Mesenchymal stem cell (in vitro differentiated cells and primary cell): ENCODE results near the gene C1orf52.

Experiments used
- DNase-seq: peaks from one replicate; pipeline ENCODE4 v3.0.0-alpha.2; 2013
- H2AFZ ChIP-seq: one replicate; pipeline ENCODE4 v1.6.1; 2013; ENCODE audit warnings: low read depth, mild to moderate bottlenecking, control low read depth, inconsistent platforms, low read length, moderate library complexity
- H2AK5ac ChIP-seq: 2 replicates; pipeline ENCODE4 v1.6.1; 2013; ENCODE audit warnings: low read length, moderate library complexity, mild to moderate bottlenecking, inconsistent platforms; ENCODE audit not compliant: severe bottlenecking
- H2BK120ac ChIP-seq: one replicate; pipeline ENCODE4 v1.6.1; 2013; ENCODE audit warnings: low read depth, mild to moderate bottlenecking, inconsistent platforms, low read length, moderate library complexity
- H2BK12ac ChIP-seq, 2 experiments: one replicate each; pipeline ENCODE4 v1.6.1; 2013; ENCODE audit warnings: inconsistent platforms in 2 of 2, low read length in 2 of 2, mild to moderate bottlenecking in 2 of 2, moderate library complexity in 2 of 2, control low read depth in 1 of 2
- H2BK15ac ChIP-seq: one replicate; pipeline ENCODE4 v1.6.1; 2013; ENCODE audit warnings: mild to moderate bottlenecking, low read depth, inconsistent platforms; ENCODE audit not compliant: poor library complexity, severe bottlenecking
- H2BK5ac ChIP-seq: 2 replicates; pipeline ENCODE4 v1.6.1; 2013; ENCODE audit warnings: low read depth, mild to moderate bottlenecking, low read length, control low read depth, inconsistent platforms; ENCODE audit not compliant: poor library complexity, severe bottlenecking
- H3K14ac ChIP-seq, 2 experiments: one replicate each; pipeline ENCODE4 v1.6.1; 2013; ENCODE audit warnings: inconsistent platforms in 2 of 2, low read length in 2 of 2, control low read depth in 1 of 2, mild to moderate bottlenecking in 1 of 2, moderate library complexity in 1 of 2
- H3K18ac ChIP-seq, 2 experiments: one replicate each; pipeline ENCODE4 v1.6.1; 2013; ENCODE audit warnings: inconsistent platforms in 2 of 2, low read length in 2 of 2, control low read depth in 1 of 2, low read depth in 1 of 2, mild to moderate bottlenecking in 1 of 2
- H3K23ac ChIP-seq, 2 experiments: one replicate each; pipeline ENCODE4 v1.6.1; 2013; ENCODE audit warnings: inconsistent platforms in 2 of 2, low read length in 2 of 2, mild to moderate bottlenecking in 2 of 2, moderate library complexity in 2 of 2, control low read depth in 1 of 2
- H3K27ac ChIP-seq: 2 replicates; pipeline ENCODE4 v1.5.1; 2013; ENCODE audit warnings: mild to moderate bottlenecking, moderate library complexity, low read length, control low read depth, inconsistent platforms; ENCODE audit not compliant: poor library complexity, severe bottlenecking
- H3K27me3 ChIP-seq, 2 experiments: 2 replicates each; pipeline versions ENCODE4 v1.6.1 to v1.7.0; 2013; ENCODE audit warnings: low read length in 2 of 2, mild to moderate bottlenecking in 2 of 2, moderate library complexity in 2 of 2, control low read depth in 1 of 2, inconsistent platforms in 1 of 2; ENCODE audit not compliant: control insufficient read depth in 1 of 2, insufficient read depth in 1 of 2
- H3K36me3 ChIP-seq, 2 experiments: 2 replicates each; pipeline versions ENCODE4 v1.6.1 to v1.7.0; 2013; ENCODE audit warnings: low read length in 2 of 2, control low read depth in 1 of 2, inconsistent platforms in 1 of 2, low read depth in 1 of 2, mild to moderate bottlenecking in 1 of 2; ENCODE audit not compliant: insufficient read depth in 2 of 2, control insufficient read depth in 1 of 2
- H3K4ac ChIP-seq, 2 experiments: one replicate each; pipeline ENCODE4 v1.6.1; 2013; ENCODE audit warnings: inconsistent platforms in 2 of 2, low read length in 2 of 2, mild to moderate bottlenecking in 2 of 2, moderate library complexity in 2 of 2, control low read depth in 1 of 2, low read depth in 1 of 2
- H3K4me1 ChIP-seq: 2 replicates; pipeline ENCODE4 v1.6.1; 2013; ENCODE audit warnings: low read depth, low read length, control low read depth; ENCODE audit not compliant: control insufficient read depth, insufficient read depth
- H3K4me2 ChIP-seq: 2 replicates; pipeline ENCODE4 v1.6.1; 2013; ENCODE audit warnings: low read length, mild to moderate bottlenecking, inconsistent platforms; ENCODE audit not compliant: poor library complexity, severe bottlenecking
- H3K4me3 ChIP-seq, 2 experiments: 2 replicates each; pipeline versions ENCODE4 v1.5.1 to v1.7.0; 2013; ENCODE audit warnings: low read length in 2 of 2, mild to moderate bottlenecking in 2 of 2, control low read depth in 1 of 2, low read depth in 1 of 2; ENCODE audit not compliant: insufficient read depth in 1 of 2
- H3K79me1 ChIP-seq: replicated peaks from 2 replicates; pipeline ENCODE4 v1.6.1; 2013; ENCODE audit warnings: mild to moderate bottlenecking, control low read depth, low read length, inconsistent platforms; ENCODE audit not compliant: poor library complexity, severe bottlenecking
- H3K9ac ChIP-seq: 2 replicates; pipeline ENCODE4 v1.7.0; 2013; ENCODE audit warnings: mild to moderate bottlenecking, low read length, moderate library complexity
- H3K9me3 ChIP-seq: 2 replicates; pipeline ENCODE4 v1.7.0; 2013; ENCODE audit warnings: mild to moderate bottlenecking, low read length; ENCODE audit not compliant: control insufficient read depth
- H4K8ac ChIP-seq: one replicate; pipeline ENCODE4 v1.6.1; 2013; ENCODE audit warnings: inconsistent platforms, mild to moderate bottlenecking, low read length, moderate library complexity
- H4K91ac ChIP-seq: one replicate; pipeline ENCODE4 v1.6.1; 2013; ENCODE audit warnings: mild to moderate bottlenecking, low read length, inconsistent platforms
- WGBS: methylation state at CpG from one replicate; pipeline ENCODE4 v1.1.7; 2013; ENCODE audit warnings: mixed read lengths; 5-methylcytosine and 5-hydroxymethylcytosine counted together

C1orf52 gene

DNA sequence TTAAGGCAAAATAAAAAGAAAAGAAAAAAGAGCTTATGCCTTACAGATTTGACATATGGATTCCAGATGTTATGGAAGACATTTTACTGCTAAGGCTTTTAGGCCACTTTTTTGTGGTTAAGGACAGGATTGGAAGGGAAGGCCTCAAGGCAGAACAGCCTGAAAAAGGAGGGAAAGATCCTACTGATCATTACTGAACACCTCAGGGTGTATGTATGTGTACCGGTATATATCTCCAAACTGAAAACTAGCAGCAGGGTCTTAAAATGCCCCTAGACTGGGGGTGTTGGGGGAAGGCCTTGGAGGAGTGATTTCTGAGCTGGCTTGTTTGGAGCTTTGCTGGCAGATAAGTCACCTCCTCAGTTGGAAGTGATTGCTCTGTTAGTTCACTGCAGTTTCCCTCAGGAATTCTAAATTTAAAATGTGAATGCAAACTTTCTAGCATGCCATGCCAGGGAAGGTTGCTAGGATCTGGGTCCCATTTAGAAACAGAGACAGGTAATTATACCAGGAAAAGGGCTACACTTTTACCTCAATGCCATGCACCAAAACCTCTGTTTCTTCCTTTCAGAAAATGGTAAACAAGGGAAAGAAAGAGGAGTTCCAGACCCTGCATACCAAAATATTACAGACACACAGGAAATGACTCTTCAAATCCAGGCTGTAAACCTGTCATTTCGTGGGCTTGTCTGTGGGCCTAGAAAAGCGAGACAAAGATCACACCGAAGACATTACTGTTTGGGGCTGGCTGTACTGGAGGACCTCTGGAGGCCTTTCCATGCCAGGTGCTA is 15.0 kb downstream of the C1orf52 start:
- H4K8ac ChIP-seq, result peak overlapping the region; percentile 64
- H3K27ac ChIP-seq, result peak overlapping the region; percentile 41
- peak overlapping the region; percentile 3 to 69 for H2BK12ac ChIP-seq
- WGBS, result 12% methylated on average over 4 of the region's 4 CpGs
- peak overlapping the region; percentile 37 to 75 for H3K4ac ChIP-seq
- H3K79me1 ChIP-seq, result no peaks in the 10 kb centered on the region
- peak; percentile 69 for DNase-seq
- peak overlapping the region; percentile 50 for H3K9ac ChIP-seq
- H3K4me3 ChIP-seq, result no peak overlapping the region
- no peak overlapping the region for H4K91ac ChIP-seq
- H3K4me1 ChIP-seq, result peaks cover 2% of the 10 kb centered on the region
- H2BK15ac ChIP-seq, result no peak overlapping the region
- no peaks in the 10 kb centered on the region for H3K36me3 ChIP-seq
- peak overlapping the region; percentile 73 for H2BK120ac ChIP-seq
- H3K27me3 ChIP-seq, result no peaks in the 10 kb centered on the region
- H3K14ac ChIP-seq, result no peak overlapping the region
- H2AK5ac ChIP-seq, result no peak overlapping the region
- H2AFZ ChIP-seq, result no peak overlapping the region
- no peak overlapping the region for H3K4me2 ChIP-seq
- H2BK5ac ChIP-seq, result no peak overlapping the region
- H3K18ac ChIP-seq, result peak overlapping the region in 1 of 2 experiments; percentile 60
- no peak overlapping the region for H3K23ac ChIP-seq
- H3K9me3 ChIP-seq, result no peaks in the 10 kb centered on the region

DNA sequence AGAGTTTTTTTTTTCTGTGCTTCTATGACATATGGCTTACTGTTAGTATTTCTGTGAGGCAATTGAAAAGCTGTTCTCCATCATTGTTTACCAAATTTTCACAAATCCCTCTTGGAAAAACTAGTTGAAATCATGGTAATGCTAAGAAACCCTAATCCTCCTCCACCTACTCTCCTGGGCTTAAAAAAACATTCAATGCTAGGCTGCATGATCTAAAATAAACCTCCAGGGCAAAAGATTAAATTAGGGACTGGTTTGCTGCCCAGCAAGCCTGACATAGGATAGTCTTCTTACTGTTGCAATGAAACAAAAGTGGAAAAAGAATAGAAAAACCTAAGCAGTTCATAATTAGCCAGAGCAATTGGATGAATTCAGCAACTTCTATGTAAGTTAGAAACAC is 16.1 kb downstream of the C1orf52 start:
- Histone ChIP-seq H2BK120ac (no peak overlapping the region), H2AFZ (no peak overlapping the region), H3K14ac (no peak overlapping the region), H3K9me3 (no peaks in the 10 kb centered on the region), H3K36me3 (no peaks in the 10 kb centered on the region), H4K8ac (no peak overlapping the region), H3K4me2 (no peak overlapping the region), H3K4me1 (peaks cover 2% of the 10 kb centered on the region), H2BK5ac (no peak overlapping the region), H2BK15ac (no peak overlapping the region), H3K4ac (no peak overlapping the region), H3K23ac (no peak overlapping the region), H4K91ac (no peak overlapping the region), H3K4me3 (no peak overlapping the region), H2AK5ac (no peak overlapping the region), H3K9ac (no peak overlapping the region), H3K27me3 (no peaks in the 10 kb centered on the region), H2BK12ac (no peak overlapping the region), H3K27ac (no peak overlapping the region), H3K18ac (no peak overlapping the region), H3K79me1 (no peaks in the 10 kb centered on the region)
- DNase-seq, result peak; percentile 17

DNA sequence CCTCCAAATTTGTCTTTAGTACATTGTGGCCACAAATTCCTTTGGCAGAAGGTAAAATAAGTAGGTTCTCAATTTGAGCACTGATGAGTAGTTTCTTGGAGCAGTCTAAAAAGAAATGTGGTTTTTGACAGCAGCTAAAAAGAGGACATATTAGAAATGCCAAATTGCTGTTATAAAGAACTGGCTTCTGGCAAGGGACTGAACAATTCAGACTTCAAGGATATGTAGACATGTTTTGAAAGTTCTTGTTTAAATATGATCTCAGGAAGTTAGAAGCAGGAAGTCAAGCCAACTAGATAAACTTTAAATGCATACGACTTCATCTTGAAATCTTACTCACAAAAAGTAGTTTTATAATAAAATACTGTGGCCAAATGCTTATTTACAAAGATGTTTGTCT is 18.8 kb downstream of the C1orf52 start:
- Histone ChIP-seq H3K4ac (no peak overlapping the region), H3K4me2 (no peak overlapping the region), H2AK5ac (no peak overlapping the region), H3K23ac (no peak overlapping the region), H4K91ac (no peak overlapping the region), H3K27ac (peak overlapping the region; percentile 9), H3K4me3 (no peak overlapping the region), H2BK15ac (no peak overlapping the region), H2BK12ac (no peak overlapping the region), H3K14ac (no peak overlapping the region), H2BK5ac (no peak overlapping the region), H3K36me3 (no peaks in the 10 kb centered on the region), H2BK120ac (no peak overlapping the region), H3K4me1 (peaks cover 2% of the 10 kb centered on the region), H3K9ac (peak overlapping the region; percentile 37), H3K9me3 (no peaks in the 10 kb centered on the region), H3K79me1 (no peaks in the 10 kb centered on the region), H3K18ac (no peak overlapping the region), H4K8ac (no peak overlapping the region), H3K27me3 (no peaks in the 10 kb centered on the region), H2AFZ (no peak overlapping the region)
- no peak for DNase-seq
- WGBS, result no CpG with 5 or more reads among the region's 1 CpG

DNA sequence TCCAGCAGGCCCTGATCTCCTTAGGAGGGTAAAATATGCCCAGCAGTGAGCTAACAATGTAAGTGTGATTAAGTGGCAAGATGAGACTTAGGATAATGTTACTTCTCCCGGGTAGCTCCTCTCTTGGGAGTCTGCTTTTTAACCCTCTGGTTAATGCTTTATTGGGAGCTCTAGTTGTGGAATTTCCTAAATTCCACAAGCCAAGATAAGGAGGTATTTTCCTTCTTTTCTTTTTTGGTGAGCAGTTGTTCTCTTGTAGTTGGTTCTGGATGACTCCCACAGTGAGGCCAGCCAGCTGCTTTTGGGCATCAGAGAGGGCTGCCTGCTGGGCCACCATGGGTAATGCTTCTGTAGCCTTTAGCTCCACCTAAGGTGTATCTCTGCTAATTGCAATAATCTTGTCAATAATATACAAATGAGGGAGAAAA is 19.3 kb downstream of the C1orf52 start:
- peak overlapping the region; percentile 37 for H3K9ac ChIP-seq
- H3K14ac ChIP-seq, result no peak overlapping the region
- no peak overlapping the region for H4K91ac ChIP-seq
- H3K4me1 ChIP-seq, result peaks cover 2% of the 10 kb centered on the region
- peak overlapping the region; percentile 47 for H3K27ac ChIP-seq
- no peak overlapping the region for H4K8ac ChIP-seq
- no peaks in the 10 kb centered on the region for H3K9me3 ChIP-seq
- H2BK15ac ChIP-seq, result no peak overlapping the region
- H3K4ac ChIP-seq, result no peak overlapping the region
- no peaks in the 10 kb centered on the region for H3K79me1 ChIP-seq
- no peak overlapping the region for H2BK12ac ChIP-seq
- no peaks in the 10 kb centered on the region for H3K36me3 ChIP-seq
- H3K4me2 ChIP-seq, result no peak overlapping the region
- no peak overlapping the region for H2AK5ac ChIP-seq
- DNase-seq, result peak; percentile 30
- no peak overlapping the region for H2AFZ ChIP-seq
- WGBS, result 22% methylated on average over 1 of the region's 1 CpG
- no peaks in the 10 kb centered on the region for H3K27me3 ChIP-seq
- H3K23ac ChIP-seq, result no peak overlapping the region
- H3K18ac ChIP-seq, result no peak overlapping the region
- H2BK5ac ChIP-seq, result no peak overlapping the region
- H2BK120ac ChIP-seq, result no peak overlapping the region
- H3K4me3 ChIP-seq, result no peak overlapping the region
